Keratinocyte (primary cell): ENCODE results near the gene HMGCS1. TPM values are rescaled to one million over a fixed set of nuclear protein-coding genes. Genes with fewer than 3 reads are reported as not detected.

Experiments
- DNase-seq: peaks from one replicate; pipeline ENCODE4 v3.0.0-alpha.2; 2011; ENCODE audit warnings: low read depth, missing footprints, low spot score
- FAIRE-seq: peaks from 2 replicates; lab custom pipeline; 2011; peaks lifted over from hg19 to GRCh38; lab: Jason Lieb, UNC
- H2AFZ ChIP-seq: 2 replicates; pipeline ENCODE4 v1.6.0; 2012; ENCODE audit warnings: low read length, control low read depth, inconsistent platforms; ENCODE audit not compliant: control insufficient read depth
- H3K27ac ChIP-seq: 2 replicates; pipeline ENCODE4 v1.5.1; 2011; ENCODE audit warnings: low read length; ENCODE audit not compliant: control insufficient read depth, insufficient read depth
- H3K27me3 ChIP-seq: 3 replicates; pipeline ENCODE4 v1.6.0; 2011; ENCODE audit warnings: low read length; ENCODE audit not compliant: control insufficient read depth, insufficient read depth; ENCODE audit errors: extremely low read depth
- H3K36me3 ChIP-seq, 2 experiments: 2 replicates in 1 of 2; 3 replicates in 1 of 2; pipeline ENCODE4 v1.5.1; 2011; ENCODE audit warnings: low read length in 2 of 2, mild to moderate bottlenecking in 1 of 2; ENCODE audit not compliant: control insufficient read depth in 2 of 2, insufficient read depth in 2 of 2; ENCODE audit errors: extremely low read depth in 1 of 2
- H3K4me1 ChIP-seq: 3 replicates; pipeline ENCODE4 v1.5.1; 2011; ENCODE audit warnings: low read length; ENCODE audit not compliant: control insufficient read depth, insufficient read depth; ENCODE audit errors: extremely low read depth
- H3K4me2 ChIP-seq: 3 replicates; pipeline ENCODE4 v1.6.0; 2011; ENCODE audit warnings: low read depth, low read length; ENCODE audit not compliant: control insufficient read depth, insufficient read depth; ENCODE audit errors: extremely low read depth
- H3K4me3 ChIP-seq, 3 experiments: fragments of 200-600 bp in 1 of 3; sonication (generic) in 1 of 3; 2 replicates in 2 of 3; 3 replicates in 1 of 3; pipeline ENCODE4 v1.5.1; 2011 to 2016; ENCODE audit warnings: low read length in 3 of 3, mild to moderate bottlenecking in 3 of 3, control low read depth in 2 of 3, inconsistent platforms in 1 of 3, low read depth in 1 of 3, mixed read lengths in 1 of 3, mixed run types in 1 of 3, moderate library complexity in 1 of 3; ENCODE audit not compliant: control insufficient read depth in 2 of 3, insufficient read depth in 2 of 3; ENCODE audit errors: extremely low read depth in 1 of 3
- H3K79me2 ChIP-seq: 2 replicates; pipeline ENCODE4 v1.6.0; 2012; ENCODE audit warnings: low read length; ENCODE audit not compliant: control insufficient read depth, insufficient read depth
- H3K9ac ChIP-seq: 3 replicates; pipeline ENCODE4 v1.6.0; 2011; ENCODE audit warnings: low read length; ENCODE audit not compliant: control insufficient read depth, insufficient read depth; ENCODE audit errors: extremely low read depth
- H3K9me1 ChIP-seq: 3 replicates; pipeline ENCODE4 v1.6.0; 2011; ENCODE audit warnings: low read length; ENCODE audit not compliant: control insufficient read depth, insufficient read depth; ENCODE audit errors: extremely low read depth
- H3K9me3 ChIP-seq: 2 replicates; pipeline ENCODE4 v1.5.1; 2012; ENCODE audit warnings: low read depth, low read length; ENCODE audit not compliant: control insufficient read depth
- H4K20me1 ChIP-seq: 3 replicates; pipeline ENCODE4 v1.6.0; 2011; ENCODE audit warnings: low read length; ENCODE audit not compliant: control insufficient read depth, insufficient read depth; ENCODE audit errors: extremely low read depth
- CTCF ChIP-seq, 3 experiments: IDR thresholded peaks in 1 of 3; conservative IDR thresholded peaks in 1 of 3; optimal IDR thresholded peaks in 1 of 3; 2 replicates in 2 of 3; 3 replicates in 1 of 3; pipeline versions ENCODE3 to v1.5.1; 2011; ENCODE audit warnings: low read length in 3 of 3, mild to moderate bottlenecking in 3 of 3, moderate library complexity in 2 of 3, control low read depth in 1 of 3, inconsistent platforms in 1 of 3; ENCODE audit not compliant: insufficient read depth in 2 of 3; ENCODE audit errors: extremely low read depth in 1 of 3
- EZH2 ChIP-seq: IDR thresholded peaks from one replicate; pipeline ENCODE4 v1.6.1; 2012; ENCODE audit warnings: inconsistent platforms, mild to moderate bottlenecking, low read length, moderate library complexity
- dilution Hi-C: fragments of 300-500 bp; cut with MboI; formaldehyde crosslinking; loops from one replicate; pipeline ENCODE4 v1.7.0; 2020; ENCODE audit warnings: low sequenced_read_pairs; ENCODE audit not compliant: extremely low pct_ligation_motif_present
- polyA plus RNA-seq, 5 experiments: library from polyadenylated mRNA; depleted of rRNA in 3 of 5; stranded (reverse) in 3 of 5; stranded (forward) in 1 of 5; unstranded in 1 of 5; fragments of >200 nt; gene quantifications; 1 replicate in 1 of 5; 2 replicates in 3 of 5; 3 replicates in 1 of 5; pipeline versions ENCODE4 v1.2.1 to v1.2.3, GENCODE V29; 2011 to 2012; ENCODE audit warnings: missing spikeins in 2 of 5, low read depth in 1 of 5, low replicate concordance in 1 of 5

The HMGCS1 gene
- polyA plus RNA-seq, 1 donor (not counting 4 experiments of a cell fraction or from before 2014, with no cell fraction given) = 512 TPM

- peak overlapping the region; percentile 41 for H3K27ac ChIP-seq
- H3K4me3 ChIP-seq = no peak overlapping the region
- DNase-seq (no peak), FAIRE-seq (no peak)
- TF ChIP-seq EZH2 (no peak), CTCF (optimal IDR thresholded peaks at IDR 0.05 in 1 of 3, IDR thresholded peaks at IDR 0.05 in 1 of 3, conservative IDR thresholded peaks at IDR 0.05 in 1 of 3; ENCODE audit: extremely low read depth in 1 of 3, insufficient read depth in 2 of 3, low read length in 3 of 3) (no peak)
- no peaks in the 10 kb centered on the region for H3K27me3 ChIP-seq
- H3K79me2 ChIP-seq = no peaks in the 10 kb centered on the region
- no peaks in the 10 kb centered on the region for H3K4me1 ChIP-seq
- no peaks in the 10 kb centered on the region for H3K36me3 ChIP-seq
- H3K9me1 ChIP-seq = no peaks in the 10 kb centered on the region
- peaks cover 16% of the 10 kb centered on the region for H3K9me3 ChIP-seq
- no peak overlapping the region for H2AFZ ChIP-seq
- H3K4me2 ChIP-seq = no peak overlapping the region
- no peak overlapping the region for H3K9ac ChIP-seq
- dilution Hi-C loops = no loop called here
- H4K20me1 ChIP-seq = no peaks in the 10 kb centered on the region
These were observed 22.9 kb upstream of the HMGCS1 start for GRCh38 chr5:43336159-43336558.

- FAIRE-seq = no peak
- no peaks in the 10 kb centered on the region for H3K4me1 ChIP-seq
- H3K9me1 ChIP-seq = no peaks in the 10 kb centered on the region
- TF ChIP-seq EZH2 (no peak), CTCF (optimal IDR thresholded peaks at IDR 0.05 in 1 of 3, IDR thresholded peaks at IDR 0.05 in 1 of 3, conservative IDR thresholded peaks at IDR 0.05 in 1 of 3; ENCODE audit: extremely low read depth in 1 of 3, insufficient read depth in 2 of 3, low read length in 3 of 3) (no peak)
- H3K4me3 ChIP-seq = no peak overlapping the region
- no peak overlapping the region for H3K9ac ChIP-seq
- dilution Hi-C loops = no loop called here
- peaks cover 15% of the 10 kb centered on the region for H3K9me3 ChIP-seq
- no peaks in the 10 kb centered on the region for H3K36me3 ChIP-seq
- no peak overlapping the region for H3K27ac ChIP-seq
- H3K27me3 ChIP-seq = no peaks in the 10 kb centered on the region
- no peak for DNase-seq
- no peak overlapping the region for H2AFZ ChIP-seq
- H3K79me2 ChIP-seq = no peaks in the 10 kb centered on the region
- H3K4me2 ChIP-seq = no peak overlapping the region
- no peaks in the 10 kb centered on the region for H4K20me1 ChIP-seq
These were observed 22.5 kb upstream of the HMGCS1 start for GRCh38 chr5:43335681-43336080.
